CD4-positive, alpha-beta T cell treated with Interleukin-4 for 1 hour (primary cell): Measurements from ENCODE around the gene TGIF2LX.
"Not testable (repeated sequence)": the region's sequence is repeated elsewhere in the genome, so short reads cannot be mapped to it uniquely, and the experiment has no call there.

Source experiments
- DNase-seq, 2 donors: peaks; one replicate each; pipeline ENCODE4 v3.0.0-alpha.2; 2020 to 2022

Gene TGIF2LX

GRCh38 chrX:89921665-89922064 lies at the start of gene TGIF2LX:
TSS of gene TGIF2LX (plus strand) at chrX:89921908. CDS start at chrX:89922086, 178 bp downstream.
- not testable (repeated sequence) for DNase-seq

GRCh38 chrX:89922338-89922934 lies 728 bp downstream of the TGIF2LX start:
- DNase-seq: not testable (repeated sequence)

- DNase-seq: not testable (repeated sequence)
Observed at GRCh38 chrX:89943077-89943476, 21.4 kb downstream of the TGIF2LX start.

- DNase-seq: not testable (repeated sequence)
Observed at GRCh38 chrX:89965588-89965987, 43.9 kb downstream of the TGIF2LX start.
